C4-2B (cell line): ENCODE results near the gene GARNL3.

ENCODE experiments used
- H3K27ac ChIP-seq: fragments of 450-650 bp; 2 replicates; pipeline ENCODE4 v1.5.1; 2017
- CTCF ChIP-seq: fragments of 450-650 bp; conservative IDR thresholded peaks from 2 replicates; pipeline ENCODE4 v1.5.1; 2017; ENCODE audit warnings: mild to moderate bottlenecking
- ZFX ChIP-seq: fragments of 450-650 bp; IDR thresholded peaks from 2 replicates; pipeline ENCODE4 v1.6.1; 2017

Gene GARNL3

GRCh38 chr9:127430415-127430814 lies 165.8 kb downstream of the GARNL3 start:
- H3K27ac ChIP-seq: no peak overlapping the region
- TF ChIP-seq ZFX: no peak
- no peak for TF ChIP-seq CTCF

DNA sequence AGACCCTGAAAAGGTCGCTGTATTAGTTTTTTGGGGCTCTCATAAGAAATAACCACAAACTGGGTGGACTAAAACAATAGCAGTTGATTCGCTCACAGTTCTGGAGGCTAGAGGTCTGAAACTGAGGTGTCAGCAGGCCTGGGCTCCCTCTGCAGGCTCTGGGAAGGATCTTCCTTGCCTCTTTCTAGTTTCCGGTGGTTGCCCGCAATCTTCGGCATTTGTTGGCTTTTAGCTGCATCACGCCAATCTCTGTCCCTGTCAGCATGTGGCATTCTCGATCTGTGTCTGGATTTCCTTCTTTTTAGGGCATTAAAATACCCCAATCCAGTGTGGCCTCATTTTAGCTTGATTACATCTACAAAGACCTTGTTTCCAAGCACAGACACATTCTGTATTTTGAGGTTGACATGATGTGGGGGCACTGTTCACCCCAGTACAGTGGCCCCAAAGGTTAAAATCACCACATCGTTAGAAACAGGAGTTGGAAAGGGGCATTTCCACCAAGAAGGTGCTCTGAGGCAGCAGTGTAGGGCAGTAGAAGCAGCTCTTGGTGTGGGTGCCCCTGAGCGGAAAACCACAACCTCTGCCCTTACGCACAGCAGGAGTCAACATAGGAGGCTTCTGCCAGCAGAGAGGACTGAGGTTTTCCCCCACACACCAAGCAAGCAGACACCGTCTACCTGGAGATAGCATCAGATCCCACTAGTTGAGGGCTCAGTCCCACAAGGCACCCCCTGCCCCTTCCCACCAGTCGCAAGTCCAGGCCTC lies 173.1 kb downstream of the GARNL3 start:
- H3K27ac ChIP-seq: no peak overlapping the region
- TF ChIP-seq ZFX (no peak), CTCF (no peak; the same call in 1 of the 2 replicates)

GRCh38 chr9:127438394-127438793 lies 173.8 kb downstream of the GARNL3 start:
- TF ChIP-seq CTCF (no peak), ZFX (no peak)
- H3K27ac ChIP-seq: no peak overlapping the region
